ENCODE measurements around the gene CCDC14.

The CCDC14 gene

GRCh38 chr3:123986427-123986826 is 25.4 kb upstream of the CCDC14 start:
- TF ChIP-seq CEBPB (IDR thresholded peaks at IDR 0.05) (no peak), CREB1 (IDR thresholded peaks at IDR 0.05; ENCODE audit: low read depth) (no peak), MAX (IDR thresholded peaks at IDR 0.05) (no peak), TAF1 (IDR thresholded peaks at IDR 0.05; ENCODE audit: low read depth) (no peak), YY1 (IDR thresholded peaks at IDR 0.05; ENCODE audit: low read depth) (no peak), ZBTB7A (IDR thresholded peaks at IDR 0.05; ENCODE audit: low read depth) (no peak), REST (IDR thresholded peaks at IDR 0.05; ENCODE audit: low read depth) (no peak), TCF12 (IDR thresholded peaks at IDR 0.05; ENCODE audit: low read depth) (no peak), EGR1 (IDR thresholded peaks at IDR 0.05) (no peak), USF1 (IDR thresholded peaks at IDR 0.05) (no peak), EP300 (IDR thresholded peaks at IDR 0.05; ENCODE audit: borderline replicate concordance) (no peak), TEAD4 (IDR thresholded peaks at IDR 0.05) (no peak), FOXM1 (IDR thresholded peaks at IDR 0.05; ENCODE audit: borderline replicate concordance, low read depth) (no peak), NFIC (IDR thresholded peaks at IDR 0.05) (no peak), RAD21 (IDR thresholded peaks at IDR 0.05; ENCODE audit: low read depth) (no peak)

GRCh38 chr3:123984957-123985356 is 23.9 kb upstream of the CCDC14 start:
- TF ChIP-seq CEBPB (IDR thresholded peaks at IDR 0.05) (no peak), TAF1 (IDR thresholded peaks at IDR 0.05; ENCODE audit: low read depth) (no peak), FOXM1 (IDR thresholded peaks at IDR 0.05; ENCODE audit: borderline replicate concordance, low read depth) (no peak), REST (IDR thresholded peaks at IDR 0.05; ENCODE audit: low read depth) (no peak), CREB1 (IDR thresholded peaks at IDR 0.05; ENCODE audit: low read depth) (no peak), TCF12 (IDR thresholded peaks at IDR 0.05; ENCODE audit: low read depth) (no peak), ZBTB7A (IDR thresholded peaks at IDR 0.05; ENCODE audit: low read depth) (no peak), MAX (IDR thresholded peaks at IDR 0.05) (no peak)

- TF ChIP-seq FOXM1 (IDR thresholded peaks at IDR 0.05; ENCODE audit: borderline replicate concordance, low read depth) (no peak), YY1 (IDR thresholded peaks at IDR 0.05; ENCODE audit: low read depth) (no peak), RAD21 (IDR thresholded peaks at IDR 0.05; ENCODE audit: low read depth) (no peak), TCF12 (IDR thresholded peaks at IDR 0.05; ENCODE audit: low read depth) (no peak), MAX (IDR thresholded peaks at IDR 0.05) (no peak), ZBTB7A (IDR thresholded peaks at IDR 0.05; ENCODE audit: low read depth) (no peak), TAF1 (IDR thresholded peaks at IDR 0.05; ENCODE audit: low read depth) (no peak)
Observed at GRCh38 chr3:123984350-123984749, 23.3 kb upstream of the CCDC14 start.

GRCh38 chr3:123980539-123980938 is 19.5 kb upstream of the CCDC14 start:
- no peak for TF ChIP-seq EP300 (IDR thresholded peaks at IDR 0.05; ENCODE audit: borderline replicate concordance)
- no peak for TF ChIP-seq ZBTB7A (IDR thresholded peaks at IDR 0.05; ENCODE audit: low read depth)
- TF ChIP-seq MAX (IDR thresholded peaks at IDR 0.05) = no peak
- no peak for TF ChIP-seq TAF1 (IDR thresholded peaks at IDR 0.05; ENCODE audit: low read depth)
- TF ChIP-seq TEAD4 (IDR thresholded peaks at IDR 0.05) = no peak
- no peak for TF ChIP-seq RAD21 (IDR thresholded peaks at IDR 0.05; ENCODE audit: low read depth)
- TF ChIP-seq EGR1 (IDR thresholded peaks at IDR 0.05) = no peak
- no peak for TF ChIP-seq USF1 (IDR thresholded peaks at IDR 0.05)
- TF ChIP-seq CREB1 (IDR thresholded peaks at IDR 0.05; ENCODE audit: low read depth) = no peak
- TF ChIP-seq FOXM1 (IDR thresholded peaks at IDR 0.05; ENCODE audit: borderline replicate concordance, low read depth) = no peak
- no peak for TF ChIP-seq REST (IDR thresholded peaks at IDR 0.05; ENCODE audit: low read depth)
- no peak for TF ChIP-seq NFIC (IDR thresholded peaks at IDR 0.05)
- TF ChIP-seq TCF12 (IDR thresholded peaks at IDR 0.05; ENCODE audit: low read depth) = no peak
- no peak for TF ChIP-seq CEBPB (IDR thresholded peaks at IDR 0.05)
- TF ChIP-seq YY1 (IDR thresholded peaks at IDR 0.05; ENCODE audit: low read depth) = no peak

Measured in Ishikawa (cell line).